HG03558 (cell line): ENCODE data around the gene CACNA1B.
"Not testable (repeated sequence)": the region's sequence is repeated elsewhere in the genome, so short reads cannot be mapped to it uniquely, and the experiment has no call there.

Source experiments
- ATAC-seq: cut with Tn5 transposase; IDR thresholded peaks from one replicate; pipeline ENCODE4 v1.9.1; 2021; ENCODE audit warnings: moderate number of reproducible peaks; ENCODE audit not compliant: unreplicated experiment; ENCODE audit errors: extremely low read depth

Gene CACNA1B

GRCh38 chr9:138120072-138120471 lies 242.5 kb downstream of the CACNA1B start:
- ATAC-seq = no peak

GRCh38 chr9:138120511-138121437 lies 243.2 kb downstream of the CACNA1B start:
- no peak for ATAC-seq

- ATAC-seq = no peak
Observed at GRCh38 chr9:138121438-138122050, 244.0 kb downstream of the CACNA1B start.

DNA sequence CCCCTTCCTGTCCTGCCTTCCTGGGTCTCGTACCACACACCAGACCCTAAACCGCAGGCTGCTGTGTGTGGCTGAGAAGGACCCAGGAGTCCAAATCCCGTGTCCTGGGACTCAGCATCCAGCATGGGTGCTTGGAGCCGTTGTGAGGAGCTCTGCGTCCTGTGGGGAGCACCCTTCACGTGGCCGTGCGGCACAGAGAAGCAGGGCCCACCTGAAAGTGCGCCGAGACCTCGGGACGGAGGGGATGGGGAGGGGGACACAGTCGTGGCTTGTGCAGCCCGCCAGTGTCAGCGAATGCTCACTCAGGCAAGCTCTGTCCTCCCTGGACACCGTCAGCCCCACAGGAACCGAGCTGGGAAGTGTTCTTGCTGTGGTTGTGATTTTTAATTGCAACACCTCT lies 244.6 kb downstream of the CACNA1B start:
- ATAC-seq = no peak

- no peak for ATAC-seq
Observed at GRCh38 chr9:138122676-138123075, 245.1 kb downstream of the CACNA1B start.

GRCh38 chr9:138123086-138123485 lies 245.5 kb downstream of the CACNA1B start:
- no peak for ATAC-seq

DNA sequence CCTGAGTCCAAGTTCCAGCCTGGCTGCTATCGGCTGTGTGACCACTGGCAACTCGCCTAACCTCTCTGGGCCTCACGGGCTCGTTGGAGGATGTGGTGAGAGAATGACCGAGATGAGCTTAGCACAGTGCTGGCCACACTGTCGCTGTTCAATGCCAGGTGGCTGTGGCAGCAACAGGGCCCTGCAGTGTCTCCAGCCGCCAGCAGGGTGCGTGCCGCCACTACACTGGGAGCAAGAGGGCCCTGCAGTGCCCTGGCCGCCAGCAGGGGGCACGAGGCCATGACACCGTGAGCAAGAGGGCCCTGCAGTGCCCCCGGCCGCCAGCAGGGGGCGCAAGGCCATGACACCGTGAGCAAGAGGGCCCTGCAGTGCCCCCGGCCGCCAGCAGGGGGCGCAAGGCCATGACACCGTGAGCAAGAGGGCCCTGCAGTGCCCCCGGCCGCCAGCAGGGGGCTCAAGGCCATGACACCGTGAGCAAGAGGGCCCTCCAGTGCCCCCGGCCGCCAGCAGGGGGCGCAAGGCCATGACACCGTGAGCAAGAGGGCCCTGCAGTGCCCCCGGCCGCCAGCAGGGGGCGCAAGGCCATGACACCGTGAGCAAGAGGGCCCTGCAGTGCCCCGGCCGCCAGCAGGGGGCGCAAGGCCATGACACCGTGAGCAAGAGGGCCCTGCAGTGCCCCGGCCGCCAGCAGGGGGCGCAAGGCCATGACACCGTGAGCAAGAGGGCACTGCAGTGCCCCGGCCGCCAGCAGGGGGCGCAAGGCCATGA lies 248.7 kb downstream of the CACNA1B start:
- not testable (repeated sequence) for ATAC-seq

DNA sequence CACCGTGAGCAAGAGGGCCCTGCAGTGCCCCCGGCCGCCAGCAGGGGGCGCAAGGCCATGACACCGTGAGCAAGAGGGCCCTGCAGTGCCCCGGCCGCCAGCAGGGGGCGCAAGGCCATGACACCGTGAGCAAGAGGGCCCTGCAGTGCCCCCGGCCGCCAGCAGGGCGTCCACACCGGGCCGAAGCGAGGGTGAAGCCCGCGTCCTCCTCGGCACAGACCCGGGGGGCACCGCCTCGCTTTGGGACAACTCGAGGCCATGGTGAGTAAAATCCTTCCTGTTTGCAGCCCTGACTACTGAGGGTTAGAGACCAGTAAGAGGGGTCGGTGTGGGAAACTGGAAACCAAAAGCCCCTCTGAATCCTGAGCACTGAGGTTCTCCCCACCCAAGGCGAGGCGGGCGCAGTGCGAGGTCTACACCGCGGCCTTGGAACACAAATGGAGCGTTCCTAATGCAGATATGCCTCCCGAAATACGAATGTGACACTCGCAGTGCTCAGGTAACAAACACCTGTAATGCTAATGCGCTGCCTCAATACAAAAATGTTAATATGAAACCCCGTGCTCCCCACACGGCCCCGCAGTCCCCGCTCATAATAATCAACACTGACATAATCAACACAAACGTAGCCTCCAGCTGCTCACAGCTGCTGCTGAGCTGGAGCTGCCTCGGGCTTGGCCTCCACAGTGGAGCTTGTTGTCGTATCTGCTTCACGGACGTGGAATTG lies 249.4 kb downstream of the CACNA1B start:
- ATAC-seq = not testable (repeated sequence)

DNA sequence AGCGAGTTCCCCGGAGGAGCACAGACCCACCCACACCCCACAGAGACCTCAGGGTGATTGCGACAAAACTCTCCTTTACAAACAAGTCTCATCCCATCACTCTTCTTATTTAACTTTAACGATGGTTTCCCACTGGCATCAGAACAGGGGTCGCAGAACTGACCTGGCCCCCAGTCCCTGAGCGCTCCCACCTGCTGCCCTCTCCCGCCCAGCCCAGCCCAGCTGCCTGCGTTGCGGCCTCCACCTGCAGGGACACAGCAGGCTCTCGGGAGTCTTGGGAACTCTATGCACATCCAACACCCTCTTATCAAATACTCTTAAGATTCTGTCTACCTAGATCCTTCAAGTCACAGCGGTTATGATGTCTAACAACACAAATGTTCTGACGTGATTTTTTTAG lies 250.4 kb downstream of the CACNA1B start:
- ATAC-seq = not testable (repeated sequence)

- ATAC-seq = not testable (repeated sequence)
Observed at GRCh38 chr9:138129318-138129717, 251.7 kb downstream of the CACNA1B start.

GRCh38 chr9:138132946-138133705 lies 255.5 kb downstream of the CACNA1B start:
- ATAC-seq = not testable (repeated sequence)

DNA sequence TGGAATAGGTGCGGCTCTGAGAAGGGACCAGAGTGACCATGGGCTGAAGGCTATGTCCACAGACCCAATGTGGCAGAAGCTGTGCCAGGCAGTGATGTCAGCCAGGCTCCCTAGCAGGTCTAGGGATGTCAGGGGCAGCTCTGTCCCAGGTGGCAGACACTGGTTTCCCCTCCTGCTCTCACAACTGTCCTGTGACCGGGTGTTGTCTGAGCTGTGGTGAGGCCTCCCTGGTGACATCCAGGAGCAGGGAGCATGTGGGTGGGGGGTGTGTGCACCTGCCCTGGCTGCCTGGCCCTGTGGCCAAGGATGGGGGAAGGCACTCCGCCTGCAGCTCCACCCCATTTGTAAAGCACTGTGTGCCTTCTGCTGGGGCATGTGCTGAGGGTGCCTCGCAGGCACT lies 257.0 kb downstream of the CACNA1B start:
- ATAC-seq = not testable (repeated sequence)

- ATAC-seq = not testable (repeated sequence)
Observed at GRCh38 chr9:138139096-138139495, 261.5 kb downstream of the CACNA1B start.

GRCh38 chr9:138140980-138141379 lies 263.4 kb downstream of the CACNA1B start:
- ATAC-seq = not testable (repeated sequence)

DNA sequence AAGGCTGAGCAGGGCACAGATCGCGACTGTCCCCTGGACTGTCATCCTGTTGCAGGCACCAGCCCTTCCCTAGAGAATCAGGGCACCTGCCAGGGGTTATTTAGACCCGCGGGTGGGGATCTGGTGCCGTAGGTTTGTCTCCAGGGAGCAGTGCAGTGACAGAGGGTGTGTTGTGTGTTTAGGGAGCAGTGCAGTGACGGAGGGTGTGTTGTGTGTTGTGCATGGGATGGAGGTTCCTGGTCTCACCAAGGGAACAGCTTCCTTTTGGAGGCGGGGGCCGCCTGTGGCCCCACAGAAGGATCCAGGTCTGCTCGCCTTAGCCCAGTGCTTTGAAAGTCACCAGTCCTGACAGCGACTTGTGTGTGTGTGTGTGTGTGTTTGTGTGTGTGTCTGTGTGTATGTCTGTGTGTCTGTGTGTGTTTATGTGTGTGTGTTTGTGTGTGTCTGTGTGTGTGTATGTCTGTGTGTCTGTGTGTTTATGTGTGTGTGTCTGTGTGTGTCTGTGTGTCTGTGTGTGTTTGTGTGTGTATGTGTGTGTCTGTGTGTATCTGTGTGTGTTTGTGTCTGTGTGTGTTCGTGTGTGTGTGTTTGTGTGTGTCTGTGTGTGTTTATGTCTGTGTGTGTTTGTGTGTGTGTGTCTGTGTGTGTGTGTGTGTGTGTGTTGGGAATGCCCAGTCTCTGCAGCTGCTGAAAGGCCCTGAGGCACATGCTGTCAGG lies 265.1 kb downstream of the CACNA1B start:
- not testable (repeated sequence) for ATAC-seq

GRCh38 chr9:138143491-138143890 lies 265.9 kb downstream of the CACNA1B start:
- ATAC-seq = not testable (repeated sequence)

- ATAC-seq = not testable (repeated sequence)
Observed at GRCh38 chr9:138147556-138147955, 270.0 kb downstream of the CACNA1B start.
